Activated T-cell treated with anti-CD3 and anti-CD28 coated beads for 24 hours (primary cell): ENCODE measurements around the gene CLSTN2.

Experiments used
- DNase-seq: peaks from one replicate; pipeline ENCODE4 v3.0.0-alpha.2; 2020; ENCODE audit warnings: low read depth

Gene CLSTN2

GRCh38 chr3:140007081-140007480, 72.1 kb downstream of the CLSTN2 start:
- DNase-seq, result no peak

- no peak for DNase-seq
Measured at GRCh38 chr3:140007911-140008869, 73.2 kb downstream of the CLSTN2 start.

- no peak for DNase-seq
Measured at GRCh38 chr3:140010391-140010790, 75.4 kb downstream of the CLSTN2 start.

- no peak for DNase-seq
Measured at GRCh38 chr3:140011086-140011485, 76.1 kb downstream of the CLSTN2 start.

- DNase-seq, result no peak
Measured at GRCh38 chr3:140011611-140012277, 76.8 kb downstream of the CLSTN2 start.

- no peak for DNase-seq
Measured at GRCh38 chr3:140013220-140013619, 78.2 kb downstream of the CLSTN2 start.

GRCh38 chr3:140014831-140015495, 80.0 kb downstream of the CLSTN2 start:
- DNase-seq, result no peak

- no peak for DNase-seq
Measured at GRCh38 chr3:140015741-140016140, 80.8 kb downstream of the CLSTN2 start.

- DNase-seq, result no peak
Measured at GRCh38 chr3:140018556-140018955, 83.6 kb downstream of the CLSTN2 start.

- no peak for DNase-seq
Measured at GRCh38 chr3:140019946-140020345, 85.0 kb downstream of the CLSTN2 start.

GRCh38 chr3:140020541-140020940, 85.6 kb downstream of the CLSTN2 start:
- DNase-seq, result no peak

GRCh38 chr3:140021269-140021668, 86.3 kb downstream of the CLSTN2 start:
- no peak for DNase-seq

- DNase-seq, result no peak
Measured at GRCh38 chr3:140022066-140022770, 87.2 kb downstream of the CLSTN2 start.

GRCh38 chr3:140023616-140024530, 88.9 kb downstream of the CLSTN2 start:
- DNase-seq, result no peak

- no peak for DNase-seq
Measured at GRCh38 chr3:140031170-140031569, 96.2 kb downstream of the CLSTN2 start.

GRCh38 chr3:140034058-140034457, 99.1 kb downstream of the CLSTN2 start:
- DNase-seq, result no peak

GRCh38 chr3:140035871-140036270, 100.9 kb downstream of the CLSTN2 start:
- DNase-seq, result no peak

GRCh38 chr3:140050396-140050795, 115.4 kb downstream of the CLSTN2 start:
- DNase-seq, result no peak

- no peak for DNase-seq
Measured at GRCh38 chr3:140051019-140051957, 116.3 kb downstream of the CLSTN2 start.
